ENCODE data around the gene LRRK1.

LRRK1 gene

DNA sequence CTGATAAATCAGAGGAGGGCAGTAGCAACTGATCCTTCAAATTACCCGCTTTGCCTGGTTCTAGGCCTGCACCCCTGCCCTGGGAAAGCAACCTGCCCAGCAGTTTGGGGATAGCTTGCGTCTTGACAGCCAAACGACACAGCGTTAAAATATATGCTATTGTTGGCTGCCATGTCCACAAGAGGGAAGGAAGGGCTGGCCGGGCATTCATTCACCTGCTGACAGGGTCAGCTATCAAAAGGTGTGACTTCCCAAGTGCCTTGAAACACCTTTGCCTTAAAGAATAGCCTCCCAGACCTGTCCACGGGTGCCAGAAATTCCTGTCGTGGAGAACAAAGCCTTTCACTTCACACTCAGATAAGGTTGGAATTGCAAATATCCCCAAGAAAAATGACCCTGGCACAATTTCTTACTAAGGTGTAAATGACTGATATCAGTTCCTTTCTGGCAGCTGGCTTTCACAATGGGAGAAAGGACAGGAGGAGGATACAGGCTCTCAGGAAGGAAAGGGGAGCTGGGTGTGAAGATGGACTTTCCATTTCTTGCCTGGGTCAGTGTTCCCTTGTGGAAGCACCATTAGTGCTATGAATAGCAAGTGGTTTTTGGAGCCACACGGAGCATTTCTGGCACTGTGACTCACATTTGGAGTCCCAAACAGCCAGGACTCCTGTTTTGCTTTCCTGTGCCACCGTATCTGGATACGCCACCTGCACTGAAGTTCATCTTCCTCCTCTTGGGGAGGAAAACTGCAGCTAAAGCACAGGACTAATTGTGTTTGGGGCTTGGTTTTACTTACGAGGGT is 20.3 kb upstream of the LRRK1 start:
- Histone ChIP-seq H3K36me3 (ENCODE audit: control insufficient read depth, low read length) (no peaks in the 10 kb centered on the region), H3K4me3 (ENCODE audit: low read length) (no peak overlapping the region), H3F3A (ENCODE audit: control insufficient read depth, insufficient read depth) (no peaks in the 10 kb centered on the region; the same call in 1 of the 2 replicates), H3K4me1 (ENCODE audit: control insufficient read depth, low read length) (peaks cover 6% of the 10 kb centered on the region; the same call in 1 of the 2 replicates), H3K79me2 (ENCODE audit: control insufficient read depth, low read length) (no peaks in the 10 kb centered on the region), H3K9me3 (ENCODE audit: control insufficient read depth, insufficient read depth, low read length) (no peaks in the 10 kb centered on the region), H3K4me2 (ENCODE audit: low read length) (no peak overlapping the region), H4K20me1 (ENCODE audit: control insufficient read depth, insufficient read depth, low read depth, low read length) (no peaks in the 10 kb centered on the region), H3K27ac (ENCODE audit: low read depth, low read length) (no peak overlapping the region), H3K27me3 (ENCODE audit: control insufficient read depth, low read length) (peaks cover 7% of the 10 kb centered on the region; the same call in 1 of the 2 replicates), H3K9me2 (replicated peaks; ENCODE audit: control insufficient read depth, low read length) (no peaks in the 10 kb centered on the region)
- TF ChIP-seq EZH2phosphoT487 (IDR thresholded peaks at IDR 0.05; ENCODE audit: borderline replicate concordance, low read length) (no peak), CTCF (IDR thresholded peaks at IDR 0.05; ENCODE audit: low read depth, low read length, poor library complexity, severe bottlenecking) (no peak)

- Histone ChIP-seq H3K27ac (ENCODE audit: low read depth, low read length) (no peak overlapping the region), H3K4me3 (ENCODE audit: low read length) (no peak overlapping the region), H3K36me3 (ENCODE audit: control insufficient read depth, low read length) (no peaks in the 10 kb centered on the region), H3K27me3 (ENCODE audit: control insufficient read depth, low read length) (peaks cover 7% of the 10 kb centered on the region; the same call in 1 of the 2 replicates), H4K20me1 (ENCODE audit: control insufficient read depth, insufficient read depth, low read depth, low read length) (no peaks in the 10 kb centered on the region), H3K4me2 (ENCODE audit: low read length) (no peak overlapping the region), H3F3A (ENCODE audit: control insufficient read depth, insufficient read depth) (no peaks in the 10 kb centered on the region; the same call in 1 of the 2 replicates), H3K79me2 (ENCODE audit: control insufficient read depth, low read length) (no peaks in the 10 kb centered on the region), H3K4me1 (ENCODE audit: control insufficient read depth, low read length) (peaks cover 6% of the 10 kb centered on the region; the same call in 1 of the 2 replicates), H3K9me3 (ENCODE audit: control insufficient read depth, insufficient read depth, low read length) (no peaks in the 10 kb centered on the region), H3K9me2 (replicated peaks; ENCODE audit: control insufficient read depth, low read length) (no peaks in the 10 kb centered on the region)
- no peak for TF ChIP-seq EZH2phosphoT487 (IDR thresholded peaks at IDR 0.05; ENCODE audit: borderline replicate concordance, low read length)
- no peak for TF ChIP-seq CTCF (IDR thresholded peaks at IDR 0.05; ENCODE audit: low read depth, low read length, poor library complexity, severe bottlenecking)
These were observed 19.6 kb upstream of the LRRK1 start for GRCh38 chr15:100899601-100900000.

DNA sequence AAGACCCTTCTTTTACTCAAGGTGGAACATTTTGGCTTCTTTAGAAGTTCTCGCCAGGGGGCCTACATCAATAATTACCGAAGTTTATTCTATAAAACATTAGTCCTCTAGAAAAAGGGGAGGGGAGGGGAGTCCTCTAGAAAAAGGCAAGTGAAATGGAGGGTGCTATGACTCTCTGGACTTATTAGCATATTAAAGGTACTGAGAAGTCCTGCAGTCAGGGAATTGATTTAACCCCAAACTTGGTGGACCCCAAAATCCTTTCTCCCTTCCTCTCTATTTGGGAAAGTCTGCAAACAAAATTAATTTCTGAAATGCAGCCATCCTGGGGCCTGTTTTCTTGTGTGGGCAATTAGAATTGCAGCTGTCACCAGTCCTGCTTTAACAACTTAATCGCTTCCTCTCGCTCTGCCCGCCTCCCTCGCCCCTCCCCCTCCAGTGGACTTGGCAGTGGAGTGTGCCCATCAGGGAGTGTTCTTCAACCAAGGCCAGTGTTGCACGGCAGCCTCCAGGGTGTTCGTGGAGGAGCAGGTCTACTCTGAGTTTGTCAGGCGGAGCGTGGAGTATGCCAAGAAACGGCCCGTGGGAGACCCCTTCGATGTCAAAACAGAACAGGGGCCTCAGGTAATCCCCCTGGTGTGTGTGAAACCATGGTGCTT is 18.9 kb upstream of the LRRK1 start:
- no peaks in the 10 kb centered on the region for H4K20me1 ChIP-seq (ENCODE audit: control insufficient read depth, insufficient read depth, low read depth, low read length)
- peaks cover 7% of the 10 kb centered on the region; the same call in 1 of the 2 replicates for H3K27me3 ChIP-seq (ENCODE audit: control insufficient read depth, low read length)
- H3K9me2 ChIP-seq (replicated peaks; ENCODE audit: control insufficient read depth, low read length), result no peaks in the 10 kb centered on the region
- H3K79me2 ChIP-seq (ENCODE audit: control insufficient read depth, low read length), result no peaks in the 10 kb centered on the region
- no peaks in the 10 kb centered on the region; the same call in 1 of the 2 replicates for H3F3A ChIP-seq (ENCODE audit: control insufficient read depth, insufficient read depth)
- H3K4me3 ChIP-seq (ENCODE audit: low read length), result no peak overlapping the region
- H3K36me3 ChIP-seq (ENCODE audit: control insufficient read depth, low read length), result no peaks in the 10 kb centered on the region
- no peak overlapping the region for H3K4me2 ChIP-seq (ENCODE audit: low read length)
- no peaks in the 10 kb centered on the region for H3K9me3 ChIP-seq (ENCODE audit: control insufficient read depth, insufficient read depth, low read length)
- peaks cover 6% of the 10 kb centered on the region; the same call in 1 of the 2 replicates for H3K4me1 ChIP-seq (ENCODE audit: control insufficient read depth, low read length)
- TF ChIP-seq EZH2phosphoT487 (IDR thresholded peaks at IDR 0.05; ENCODE audit: borderline replicate concordance, low read length) (no peak), CTCF (IDR thresholded peaks at IDR 0.05; ENCODE audit: low read depth, low read length, poor library complexity, severe bottlenecking) (no peak)
- H3K27ac ChIP-seq (ENCODE audit: low read depth, low read length), result no peak overlapping the region

Measured in DOHH2 (cell line).